Measurements from ENCODE around the gene PRSS2. TPM values are rescaled to one million over a fixed set of nuclear protein-coding genes. Genes with fewer than 3 reads are reported as not detected.

Gene PRSS2
- total and polyA plus RNA-seq, 4 donors = 0.21 TPM; not detected in 3

DNA sequence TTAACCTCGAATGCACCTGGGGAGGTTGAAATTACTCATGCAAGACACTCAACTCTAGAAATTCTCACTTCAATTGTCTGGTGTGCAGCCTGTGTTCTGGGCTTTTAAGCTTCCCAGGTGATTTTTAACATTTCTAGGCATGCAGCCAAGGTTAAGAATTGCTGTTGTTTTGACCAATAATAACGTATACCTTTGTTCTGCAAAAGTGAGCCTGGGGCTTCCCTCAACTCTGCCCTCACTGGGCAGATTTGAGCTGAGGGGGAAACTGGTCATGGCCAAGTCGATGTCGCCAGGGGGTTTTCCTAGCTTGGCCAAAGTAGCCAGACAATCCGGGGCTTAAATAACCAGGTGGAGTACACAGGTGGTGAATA, 568 bp downstream of the PRSS2 start:
- H3K4me1 ChIP-seq (ENCODE audit: control insufficient read depth in 4 of 4, insufficient read depth in 4 of 4, low read length in 3 of 4) = no peaks in the 10 kb centered on the region
- H3K27ac ChIP-seq (ENCODE audit: low read depth in 1 of 2, low read length in 2 of 2) = no peak overlapping the region
- H3K27me3 ChIP-seq (ENCODE audit: control insufficient read depth in 4 of 4, insufficient read depth in 4 of 4, low read length in 3 of 4) = no peaks in the 10 kb centered on the region
- no peak for DNase-seq (ENCODE audit: low spot score)
- H3K4me3 ChIP-seq (ENCODE audit: low read depth in 1 of 3, low read length in 3 of 3) = no peak overlapping the region
- WGBS = 71% methylated on average over 5 of the region's 5 CpGs
- no peak overlapping the region for H3K9ac ChIP-seq (ENCODE audit: low read depth in 1 of 2, low read length in 2 of 2)
- H3K9me3 ChIP-seq (ENCODE audit: control insufficient read depth in 4 of 4, low read length in 3 of 4) = no peaks in the 10 kb centered on the region
- H3K36me3 ChIP-seq (ENCODE audit: control insufficient read depth in 4 of 4, insufficient read depth in 3 of 4, low read depth in 1 of 4, low read length in 3 of 4) = no peaks in the 10 kb centered on the region
- TF ChIP-seq YY1 (IDR thresholded peaks at IDR 0.05) (no peak), EGR1 (IDR thresholded peaks at IDR 0.05; ENCODE audit: low read depth in 2 of 2) (no peak), FOXA2 (IDR thresholded peaks at IDR 0.05) (no peak), GABPA (IDR thresholded peaks at IDR 0.05 in 1 of 2, conservative IDR thresholded peaks at IDR 0.05 in 1 of 2) (no peak), JUND (IDR thresholded peaks at IDR 0.05) (no peak), HNF4G (IDR thresholded peaks at IDR 0.05) (no peak), TAF1 (conservative IDR thresholded peaks at IDR 0.05) (no peak), RXRA (IDR thresholded peaks at IDR 0.05) (no peak), SP1 (IDR thresholded peaks at IDR 0.05) (no peak), NR2F2 (IDR thresholded peaks at IDR 0.05) (no peak), FOXA1 (IDR thresholded peaks at IDR 0.05) (no peak), RAD21 (IDR thresholded peaks at IDR 0.05) (no peak), ATF3 (IDR thresholded peaks at IDR 0.05) (no peak), HNF4A (conservative IDR thresholded peaks at IDR 0.05) (no peak)
- TF ChIP-seq, protein P1, sequence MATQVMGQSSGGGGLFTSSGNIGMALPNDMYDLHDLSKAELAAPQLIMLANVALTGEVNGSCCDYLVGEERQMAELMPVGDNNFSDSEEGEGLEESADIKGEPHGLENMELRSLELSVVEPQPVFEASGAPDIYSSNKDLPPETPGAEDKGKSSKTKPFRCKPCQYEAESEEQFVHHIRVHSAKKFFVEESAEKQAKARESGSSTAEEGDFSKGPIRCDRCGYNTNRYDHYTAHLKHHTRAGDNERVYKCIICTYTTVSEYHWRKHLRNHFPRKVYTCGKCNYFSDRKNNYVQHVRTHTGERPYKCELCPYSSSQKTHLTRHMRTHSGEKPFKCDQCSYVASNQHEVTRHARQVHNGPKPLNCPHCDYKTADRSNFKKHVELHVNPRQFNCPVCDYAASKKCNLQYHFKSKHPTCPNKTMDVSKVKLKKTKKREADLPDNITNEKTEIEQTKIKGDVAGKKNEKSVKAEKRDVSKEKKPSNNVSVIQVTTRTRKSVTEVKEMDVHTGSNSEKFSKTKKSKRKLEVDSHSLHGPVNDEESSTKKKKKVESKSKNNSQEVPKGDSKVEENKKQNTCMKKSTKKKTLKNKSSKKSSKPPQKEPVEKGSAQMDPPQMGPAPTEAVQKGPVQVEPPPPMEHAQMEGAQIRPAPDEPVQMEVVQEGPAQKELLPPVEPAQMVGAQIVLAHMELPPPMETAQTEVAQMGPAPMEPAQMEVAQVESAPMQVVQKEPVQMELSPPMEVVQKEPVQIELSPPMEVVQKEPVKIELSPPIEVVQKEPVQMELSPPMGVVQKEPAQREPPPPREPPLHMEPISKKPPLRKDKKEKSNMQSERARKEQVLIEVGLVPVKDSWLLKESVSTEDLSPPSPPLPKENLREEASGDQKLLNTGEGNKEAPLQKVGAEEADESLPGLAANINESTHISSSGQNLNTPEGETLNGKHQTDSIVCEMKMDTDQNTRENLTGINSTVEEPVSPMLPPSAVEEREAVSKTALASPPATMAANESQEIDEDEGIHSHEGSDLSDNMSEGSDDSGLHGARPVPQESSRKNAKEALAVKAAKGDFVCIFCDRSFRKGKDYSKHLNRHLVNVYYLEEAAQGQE (IDR thresholded peaks at IDR 0.05) = no peak
- TF ChIP-seq, protein P2, sequence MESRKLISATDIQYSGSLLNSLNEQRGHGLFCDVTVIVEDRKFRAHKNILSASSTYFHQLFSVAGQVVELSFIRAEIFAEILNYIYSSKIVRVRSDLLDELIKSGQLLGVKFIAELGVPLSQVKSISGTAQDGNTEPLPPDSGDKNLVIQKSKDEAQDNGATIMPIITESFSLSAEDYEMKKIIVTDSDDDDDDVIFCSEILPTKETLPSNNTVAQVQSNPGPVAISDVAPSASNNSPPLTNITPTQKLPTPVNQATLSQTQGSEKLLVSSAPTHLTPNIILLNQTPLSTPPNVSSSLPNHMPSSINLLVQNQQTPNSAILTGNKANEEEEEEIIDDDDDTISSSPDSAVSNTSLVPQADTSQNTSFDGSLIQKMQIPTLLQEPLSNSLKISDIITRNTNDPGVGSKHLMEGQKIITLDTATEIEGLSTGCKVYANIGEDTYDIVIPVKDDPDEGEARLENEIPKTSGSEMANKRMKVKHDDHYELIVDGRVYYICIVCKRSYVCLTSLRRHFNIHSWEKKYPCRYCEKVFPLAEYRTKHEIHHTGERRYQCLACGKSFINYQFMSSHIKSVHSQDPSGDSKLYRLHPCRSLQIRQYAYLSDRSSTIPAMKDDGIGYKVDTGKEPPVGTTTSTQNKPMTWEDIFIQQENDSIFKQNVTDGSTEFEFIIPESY (IDR thresholded peaks at IDR 0.05) = no peak
- TF ChIP-seq, protein P3, sequence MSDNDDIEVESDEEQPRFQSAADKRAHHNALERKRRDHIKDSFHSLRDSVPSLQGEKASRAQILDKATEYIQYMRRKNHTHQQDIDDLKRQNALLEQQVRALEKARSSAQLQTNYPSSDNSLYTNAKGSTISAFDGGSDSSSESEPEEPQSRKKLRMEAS (IDR thresholded peaks at IDR 0.05) = no peak
- TF ChIP-seq, protein P4, sequence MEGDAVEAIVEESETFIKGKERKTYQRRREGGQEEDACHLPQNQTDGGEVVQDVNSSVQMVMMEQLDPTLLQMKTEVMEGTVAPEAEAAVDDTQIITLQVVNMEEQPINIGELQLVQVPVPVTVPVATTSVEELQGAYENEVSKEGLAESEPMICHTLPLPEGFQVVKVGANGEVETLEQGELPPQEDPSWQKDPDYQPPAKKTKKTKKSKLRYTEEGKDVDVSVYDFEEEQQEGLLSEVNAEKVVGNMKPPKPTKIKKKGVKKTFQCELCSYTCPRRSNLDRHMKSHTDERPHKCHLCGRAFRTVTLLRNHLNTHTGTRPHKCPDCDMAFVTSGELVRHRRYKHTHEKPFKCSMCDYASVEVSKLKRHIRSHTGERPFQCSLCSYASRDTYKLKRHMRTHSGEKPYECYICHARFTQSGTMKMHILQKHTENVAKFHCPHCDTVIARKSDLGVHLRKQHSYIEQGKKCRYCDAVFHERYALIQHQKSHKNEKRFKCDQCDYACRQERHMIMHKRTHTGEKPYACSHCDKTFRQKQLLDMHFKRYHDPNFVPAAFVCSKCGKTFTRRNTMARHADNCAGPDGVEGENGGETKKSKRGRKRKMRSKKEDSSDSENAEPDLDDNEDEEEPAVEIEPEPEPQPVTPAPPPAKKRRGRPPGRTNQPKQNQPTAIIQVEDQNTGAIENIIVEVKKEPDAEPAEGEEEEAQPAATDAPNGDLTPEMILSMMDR (IDR thresholded peaks at IDR 0.05; ENCODE audit: low read depth, low read length, missing input control) = no peak
